ENCODE results near the gene HIGD2A. TPM values are rescaled to one million over a fixed set of nuclear protein-coding genes. Genes with fewer than 3 reads are reported as not detected.

The HIGD2A gene
- total and polyA plus RNA-seq, 9 of the 15 experiments (the other 6 are each of a cell fraction or from before 2014, with no cell fraction given) = 94.7 to 264 (median 163) TPM

- TF ChIP-seq PKNOX1 (IDR thresholded peaks at IDR 0.05) = peak; percentile 81
- TF ChIP-seq, protein P1, sequence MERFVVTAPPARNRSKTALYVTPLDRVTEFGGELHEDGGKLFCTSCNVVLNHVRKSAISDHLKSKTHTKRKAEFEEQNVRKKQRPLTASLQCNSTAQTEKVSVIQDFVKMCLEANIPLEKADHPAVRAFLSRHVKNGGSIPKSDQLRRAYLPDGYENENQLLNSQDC (CRISPR knock-in tag; IDR thresholded peaks at IDR 0.05) = no peak
- TF ChIP-seq, protein P2, sequence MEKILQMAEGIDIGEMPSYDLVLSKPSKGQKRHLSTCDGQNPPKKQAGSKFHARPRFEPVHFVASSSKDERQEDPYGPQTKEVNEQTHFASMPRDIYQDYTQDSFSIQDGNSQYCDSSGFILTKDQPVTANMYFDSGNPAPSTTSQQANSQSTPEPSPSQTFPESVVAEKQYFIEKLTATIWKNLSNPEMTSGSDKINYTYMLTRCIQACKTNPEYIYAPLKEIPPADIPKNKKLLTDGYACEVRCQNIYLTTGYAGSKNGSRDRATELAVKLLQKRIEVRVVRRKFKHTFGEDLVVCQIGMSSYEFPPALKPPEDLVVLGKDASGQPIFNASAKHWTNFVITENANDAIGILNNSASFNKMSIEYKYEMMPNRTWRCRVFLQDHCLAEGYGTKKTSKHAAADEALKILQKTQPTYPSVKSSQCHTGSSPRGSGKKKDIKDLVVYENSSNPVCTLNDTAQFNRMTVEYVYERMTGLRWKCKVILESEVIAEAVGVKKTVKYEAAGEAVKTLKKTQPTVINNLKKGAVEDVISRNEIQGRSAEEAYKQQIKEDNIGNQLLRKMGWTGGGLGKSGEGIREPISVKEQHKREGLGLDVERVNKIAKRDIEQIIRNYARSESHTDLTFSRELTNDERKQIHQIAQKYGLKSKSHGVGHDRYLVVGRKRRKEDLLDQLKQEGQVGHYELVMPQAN (IDR thresholded peaks at IDR 0.05; ENCODE audit: borderline replicate concordance) = no peak
- TF ChIP-seq ZC3H11A (IDR thresholded peaks at IDR 0.05; ENCODE audit: low read depth, low read length) = no peak
- no peak for TF ChIP-seq XRCC3 (IDR thresholded peaks at IDR 0.05)
- TF ChIP-seq, protein P3, sequence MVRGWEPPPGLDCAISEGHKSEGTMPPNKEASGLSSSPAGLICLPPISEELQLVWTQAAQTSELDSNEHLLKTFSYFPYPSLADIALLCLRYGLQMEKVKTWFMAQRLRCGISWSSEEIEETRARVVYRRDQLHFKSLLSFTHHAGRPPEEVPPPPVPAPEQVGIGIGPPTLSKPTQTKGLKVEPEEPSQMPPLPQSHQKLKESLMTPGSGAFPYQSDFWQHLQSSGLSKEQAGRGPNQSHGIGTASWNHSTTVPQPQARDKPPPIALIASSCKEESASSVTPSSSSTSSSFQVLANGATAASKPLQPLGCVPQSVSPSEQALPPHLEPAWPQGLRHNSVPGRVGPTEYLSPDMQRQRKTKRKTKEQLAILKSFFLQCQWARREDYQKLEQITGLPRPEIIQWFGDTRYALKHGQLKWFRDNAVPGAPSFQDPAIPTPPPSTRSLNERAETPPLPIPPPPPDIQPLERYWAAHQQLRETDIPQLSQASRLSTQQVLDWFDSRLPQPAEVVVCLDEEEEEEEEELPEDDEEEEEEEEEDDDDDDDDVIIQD (CRISPR knock-in tag; IDR thresholded peaks at IDR 0.05) = no peak
- TF ChIP-seq CHD2 (IDR thresholded peaks at IDR 0.05; ENCODE audit: low read depth, low read length) = no peak
- TF ChIP-seq POLR2AphosphoS2 (IDR thresholded peaks at IDR 0.05; ENCODE audit: low read length) = no peak
- peak; percentile 26; the same call in 1 of the 2 replicates for TF ChIP-seq CTBP1 (IDR thresholded peaks at IDR 0.05; ENCODE audit: borderline replicate concordance)
- no peak for TF ChIP-seq NCOA6 (IDR thresholded peaks at IDR 0.05)
- TF ChIP-seq SRF (CRISPR knock-in tag; IDR thresholded peaks at IDR 0.05) = no peak
- peak in 1 of 2 experiments; percentile 46; a peak in 2 of 4 replicates for TF ChIP-seq RCOR1 (IDR thresholded peaks at IDR 0.05; ENCODE audit: borderline replicate concordance in 1 of 2, low read depth in 2 of 2, low read length in 2 of 2)
- TF ChIP-seq, protein P4, sequence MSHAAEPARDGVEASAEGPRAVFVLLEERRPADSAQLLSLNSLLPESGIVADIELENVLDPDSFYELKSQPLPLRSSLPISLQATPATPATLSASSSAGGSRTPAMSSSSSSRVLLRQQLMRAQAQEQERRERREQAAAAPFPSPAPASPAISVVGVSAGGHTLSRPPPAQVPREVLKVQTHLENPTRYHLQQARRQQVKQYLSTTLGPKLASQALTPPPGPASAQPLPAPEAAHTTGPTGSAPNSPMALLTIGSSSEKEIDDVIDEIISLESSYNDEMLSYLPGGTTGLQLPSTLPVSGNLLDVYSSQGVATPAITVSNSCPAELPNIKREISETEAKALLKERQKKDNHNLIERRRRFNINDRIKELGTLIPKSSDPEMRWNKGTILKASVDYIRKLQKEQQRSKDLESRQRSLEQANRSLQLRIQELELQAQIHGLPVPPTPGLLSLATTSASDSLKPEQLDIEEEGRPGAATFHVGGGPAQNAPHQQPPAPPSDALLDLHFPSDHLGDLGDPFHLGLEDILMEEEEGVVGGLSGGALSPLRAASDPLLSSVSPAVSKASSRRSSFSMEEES (CRISPR knock-in tag; IDR thresholded peaks at IDR 0.05) = no peak
- TF ChIP-seq SMAD3 (CRISPR knock-in tag; conservative IDR thresholded peaks at IDR 0.05) = no peak
- no peak for TF ChIP-seq CBX5 (IDR thresholded peaks at IDR 0.05; ENCODE audit: borderline replicate concordance, low read depth)
- TF ChIP-seq, protein P5, sequence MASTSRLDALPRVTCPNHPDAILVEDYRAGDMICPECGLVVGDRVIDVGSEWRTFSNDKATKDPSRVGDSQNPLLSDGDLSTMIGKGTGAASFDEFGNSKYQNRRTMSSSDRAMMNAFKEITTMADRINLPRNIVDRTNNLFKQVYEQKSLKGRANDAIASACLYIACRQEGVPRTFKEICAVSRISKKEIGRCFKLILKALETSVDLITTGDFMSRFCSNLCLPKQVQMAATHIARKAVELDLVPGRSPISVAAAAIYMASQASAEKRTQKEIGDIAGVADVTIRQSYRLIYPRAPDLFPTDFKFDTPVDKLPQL (IDR thresholded peaks at IDR 0.05; ENCODE audit: extremely low read depth, insufficient read length) = no peak
- no peak for TF ChIP-seq HDAC3 (IDR thresholded peaks at IDR 0.05; ENCODE audit: borderline replicate concordance, partially characterized antibody)
- TF ChIP-seq, protein P6, sequence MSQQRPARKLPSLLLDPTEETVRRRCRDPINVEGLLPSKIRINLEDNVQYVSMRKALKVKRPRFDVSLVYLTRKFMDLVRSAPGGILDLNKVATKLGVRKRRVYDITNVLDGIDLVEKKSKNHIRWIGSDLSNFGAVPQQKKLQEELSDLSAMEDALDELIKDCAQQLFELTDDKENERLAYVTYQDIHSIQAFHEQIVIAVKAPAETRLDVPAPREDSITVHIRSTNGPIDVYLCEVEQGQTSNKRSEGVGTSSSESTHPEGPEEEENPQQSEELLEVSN (IDR thresholded peaks at IDR 0.05; ENCODE audit: borderline replicate concordance in 1 of 2, extremely low read depth in 1 of 2, insufficient read depth in 1 of 2, insufficient read length in 1 of 2, low read depth in 1 of 2, low read length in 1 of 2, poor library complexity in 1 of 2, severe bottlenecking in 1 of 2) = no peak
- TF ChIP-seq PPARD (CRISPR knock-in tag; IDR thresholded peaks at IDR 0.05) = no peak
- no peak for TF ChIP-seq ZNF695 (CRISPR knock-in tag; IDR thresholded peaks at IDR 0.05)
- TF ChIP-seq ZSCAN32 (CRISPR knock-in tag; IDR thresholded peaks at IDR 0.05) = no peak
Observed at GRCh38 chr5:176396330-176396729, 7.8 kb downstream of the HIGD2A start (continued).
